Left colon (tissue), 2 donors: Measurements from ENCODE around the gene CETN1. TPM values are rescaled to one million over a fixed set of nuclear protein-coding genes. Genes with fewer than 3 reads are reported as not detected.

Experiments used
- ATAC-seq: fragments of 200-7000 bp; cut with Tn5 transposase; one replicate; pipeline ENCODE4 v1.9.1; 2020; ENCODE audit warnings: mild to moderate bottlenecking, moderate library complexity
- DNase-seq, 2 donors: peaks; one replicate each; pipeline ENCODE4 v3.0.0-alpha.2; 2020
- intact Hi-C, 2 donors: fragments of 100-400 bp; cut with DNase I in 1 of 2; cut with micrococcal nuclease in 1 of 2; formaldehyde crosslinking; loops; one replicate each; pipeline versions ENCODE4 v1.11.2 to v1.14.0; 2022; cut with DNase I, micrococcal nuclease
- total RNA-seq, 2 donors: library from RNA; stranded (reverse); fragmentation: NEBNext Ultra II Directional; extraction: Animal tissue kit (Norgen Biotek cat#: 25700); gene quantifications; one replicate each; pipeline ENCODE4 v1.2.1, GENCODE V29; 2021
- donor health status: DM: no; HTN: no; CAD: no.
- donor health status: DM: yes; HTN: yes; CAD: no.

CETN1 gene
- total RNA-seq, 2 donors from 2014 or later = not detected

DNA sequence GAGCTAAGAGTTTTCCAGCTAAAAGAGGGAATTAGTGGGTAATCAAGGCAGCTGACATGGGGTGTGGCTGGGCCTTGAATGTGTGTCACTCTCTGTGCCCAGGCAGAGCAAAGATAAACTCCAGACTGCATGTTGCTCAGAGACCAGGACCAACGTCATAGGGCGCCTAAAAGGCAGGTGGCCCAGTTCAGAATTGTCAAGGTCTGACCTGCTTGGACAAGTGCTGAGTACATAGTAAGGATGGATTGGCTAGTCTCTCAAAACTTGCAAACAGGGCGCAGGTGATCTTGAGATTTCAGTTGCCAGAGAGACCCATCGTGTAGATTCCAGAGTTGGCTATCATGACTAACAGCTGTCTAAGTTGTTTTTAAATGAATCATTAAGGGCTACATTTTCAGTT is 35.6 kb downstream of the CETN1 start:
- no peak for DNase-seq
- intact Hi-C loops = loop anchor here (2.0 to 10.0 kb wide), 2 partner anchors 321 to 327 kb away; no protein-coding TSS in a partner anchor
- no peak for ATAC-seq

DNA sequence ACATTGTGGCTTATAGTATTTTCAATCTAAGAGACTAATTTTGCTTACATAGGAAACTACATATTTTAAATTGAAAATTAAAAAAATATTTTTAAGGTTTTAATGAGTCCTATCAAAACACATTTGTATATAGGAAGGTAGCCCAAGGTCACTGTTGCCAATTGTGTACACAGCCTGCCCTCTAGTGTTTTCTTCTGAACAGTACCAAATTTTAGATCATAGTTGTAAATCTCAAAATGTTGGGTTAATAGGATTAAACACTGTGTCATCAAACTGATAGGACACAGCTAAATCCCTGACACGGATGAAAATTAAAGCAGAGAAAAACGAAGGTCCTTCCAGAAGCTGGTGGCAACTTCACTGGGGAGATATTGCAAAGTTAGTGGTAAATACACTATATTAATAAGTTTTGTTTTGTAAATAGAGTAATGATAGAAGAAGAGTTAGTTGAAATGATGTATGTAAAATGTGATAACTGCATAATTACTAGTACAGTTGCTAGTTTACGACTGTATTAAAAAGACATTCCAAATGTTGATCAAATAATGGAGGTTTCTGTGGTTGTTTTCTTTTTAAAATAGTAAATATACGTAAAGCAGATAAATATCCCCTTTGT is 36.3 kb downstream of the CETN1 start:
- intact Hi-C loops = loop anchor here in 1 of 2 donors (10.0 kb wide), 1 partner anchor 322 kb away; no protein-coding TSS in a partner anchor
- ATAC-seq = peak; percentile 62
- DNase-seq = no peak

DNA sequence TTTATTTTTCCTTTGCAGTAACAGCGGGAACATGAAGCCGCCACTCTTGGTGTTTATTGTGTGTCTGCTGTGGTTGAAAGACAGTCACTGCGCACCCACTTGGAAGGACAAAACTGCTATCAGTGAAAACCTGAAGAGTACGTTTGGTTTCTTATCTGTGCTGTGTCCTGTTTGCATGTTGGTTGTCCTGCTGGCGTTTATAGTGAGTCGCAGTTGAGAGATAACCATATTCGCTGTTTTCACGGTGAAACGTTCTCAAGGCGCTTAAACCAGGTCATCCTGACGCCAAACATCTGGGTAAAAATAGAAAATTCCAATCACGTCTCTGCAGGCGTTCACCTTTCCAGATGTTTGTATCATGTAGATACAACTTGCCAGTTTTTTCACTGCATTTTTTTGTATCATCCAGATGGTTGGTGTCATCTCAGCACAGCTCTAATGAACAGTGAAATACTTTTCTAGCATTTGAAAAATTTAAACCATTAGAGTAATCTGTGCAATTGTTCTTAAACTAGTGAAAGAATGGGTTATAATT is 37.9 kb downstream of the CETN1 start:
- intact Hi-C loops = loop anchor here in 1 of 2 donors (10.0 kb wide), 1 partner anchor 323 kb away; no protein-coding TSS in a partner anchor
- no peak for DNase-seq
- ATAC-seq = no peak

DNA sequence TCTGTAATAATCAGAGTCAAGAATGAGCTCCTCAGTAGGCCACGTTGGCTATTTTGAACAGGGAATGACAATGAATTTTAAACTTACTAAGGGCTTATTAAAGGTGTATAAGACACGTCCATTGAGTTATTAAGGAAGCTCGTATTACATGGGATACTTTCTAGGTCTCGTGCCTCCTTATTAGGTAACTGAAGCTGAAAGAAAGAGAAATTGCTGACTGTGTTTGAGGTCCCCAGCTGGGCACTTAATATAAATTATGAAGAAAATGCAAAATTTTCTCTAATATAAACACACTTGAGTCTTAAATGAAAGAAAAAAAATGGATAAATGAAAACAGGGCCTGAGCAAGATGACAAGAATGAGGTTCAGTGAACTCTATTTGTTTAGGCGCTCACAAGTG is 38.4 kb downstream of the CETN1 start:
- DNase-seq = no peak
- ATAC-seq = no peak
- intact Hi-C loops = loop anchor here in 1 of 2 donors (10.0 kb wide), 1 partner anchor 324 kb away; no protein-coding TSS in a partner anchor

DNA sequence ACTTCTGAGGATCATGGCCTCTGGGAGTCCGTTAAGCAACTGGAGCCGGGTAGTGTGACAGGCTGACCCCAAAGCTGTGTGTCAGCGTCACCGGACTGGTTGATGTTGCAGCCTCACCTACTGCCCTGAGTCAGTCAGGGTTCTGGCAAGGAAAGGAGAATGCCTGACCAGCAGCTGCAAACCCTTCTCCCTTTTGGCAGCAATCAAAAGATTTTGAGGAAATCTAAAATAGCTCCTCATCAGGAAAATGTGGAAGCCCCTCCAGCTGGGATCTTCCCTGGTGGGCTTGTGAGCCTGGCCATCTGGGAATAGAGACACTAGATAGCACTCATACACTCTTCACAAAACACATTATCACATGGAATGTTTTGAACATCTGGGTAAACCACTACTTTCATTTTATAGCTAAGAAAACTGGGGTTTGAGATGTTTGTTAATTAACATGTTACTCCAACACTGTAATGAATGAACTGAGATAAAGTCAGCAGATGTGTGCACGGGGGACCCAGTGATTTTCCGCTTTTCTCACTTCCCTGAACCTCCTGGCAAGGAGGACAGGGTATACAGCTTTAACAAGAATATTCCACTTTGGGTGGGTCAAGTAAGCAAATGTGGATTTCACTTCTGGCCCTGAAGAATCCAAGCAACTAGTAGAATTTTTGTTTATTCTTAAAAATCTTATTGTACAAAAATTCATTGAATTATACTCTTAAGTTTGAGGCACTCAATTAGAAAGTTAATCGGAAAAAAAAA is 41.3 kb downstream of the CETN1 start:
- intact Hi-C loops = loop anchor here in 1 of 2 donors (10.0 kb wide), 1 partner anchor 213 kb away; no protein-coding TSS in a partner anchor
- ATAC-seq = no peak
- no peak for DNase-seq

DNA sequence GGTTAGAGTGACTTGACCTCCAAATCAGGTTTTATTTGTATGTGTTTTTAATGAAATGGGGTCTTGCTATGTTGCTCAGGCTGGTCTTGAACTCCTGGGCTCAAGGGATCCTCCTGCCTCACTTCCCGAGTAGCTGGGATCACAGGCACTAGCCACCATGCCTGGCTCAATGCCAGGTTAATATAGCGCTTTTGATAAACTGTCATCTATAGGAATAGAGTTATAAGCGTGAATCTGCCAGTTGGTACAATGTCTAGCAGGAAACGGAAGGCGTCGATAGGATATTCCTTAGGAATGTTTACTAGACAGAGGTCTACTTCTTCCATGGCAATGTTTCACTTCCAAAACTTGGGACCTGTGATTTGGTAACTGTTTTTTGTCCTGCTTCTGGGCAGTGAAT is 42.1 kb downstream of the CETN1 start:
- DNase-seq = no peak
- no peak for ATAC-seq
- intact Hi-C loops = loop anchor here in 1 of 2 donors (10.0 kb wide), 1 partner anchor 213 kb away; no protein-coding TSS in a partner anchor

DNA sequence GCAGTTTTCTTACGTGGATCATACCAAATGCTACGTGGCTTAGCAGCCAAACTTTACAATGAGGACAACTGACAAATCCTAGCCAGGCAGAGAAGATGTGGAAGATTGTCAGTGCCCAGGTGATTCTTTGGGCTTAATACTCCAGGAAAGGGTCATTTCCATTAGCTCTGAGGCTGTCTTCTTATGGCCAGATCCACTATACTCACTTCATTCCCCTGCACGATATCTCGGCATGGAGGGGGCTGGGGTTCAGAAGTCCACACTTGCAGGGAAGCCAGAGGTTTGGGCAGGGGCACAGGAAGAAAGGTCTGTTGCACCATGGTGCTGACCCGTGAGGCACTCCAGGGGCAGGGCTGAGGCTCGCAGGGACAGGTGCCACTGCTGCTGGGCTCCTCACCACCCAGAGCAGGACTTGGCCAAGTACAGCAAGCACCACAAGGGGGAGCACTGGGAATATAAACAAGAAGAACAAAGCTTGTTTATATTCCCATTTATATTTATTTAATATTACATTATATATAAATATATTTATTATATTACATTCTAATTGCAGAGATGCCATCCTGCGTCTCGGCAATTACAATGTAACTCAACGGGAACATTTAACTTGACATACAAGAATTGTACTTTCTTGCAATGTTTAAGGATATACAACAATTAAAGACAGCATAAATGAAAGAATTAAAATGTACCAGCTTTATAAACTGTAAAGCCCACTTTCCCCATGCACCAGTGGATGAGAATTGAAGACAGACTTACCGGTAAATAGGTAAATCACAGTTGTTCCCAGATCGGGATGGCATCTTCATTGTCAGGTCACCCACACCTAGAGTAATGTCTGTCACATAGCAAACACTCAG is 43.8 kb downstream of the CETN1 start:
- DNase-seq = peak; percentile 53 to 80
- ATAC-seq = peak; percentile 86
- intact Hi-C loops = loop anchor here in 1 of 2 donors (10.0 kb wide), 1 partner anchor 211 kb away; no protein-coding TSS in a partner anchor

DNA sequence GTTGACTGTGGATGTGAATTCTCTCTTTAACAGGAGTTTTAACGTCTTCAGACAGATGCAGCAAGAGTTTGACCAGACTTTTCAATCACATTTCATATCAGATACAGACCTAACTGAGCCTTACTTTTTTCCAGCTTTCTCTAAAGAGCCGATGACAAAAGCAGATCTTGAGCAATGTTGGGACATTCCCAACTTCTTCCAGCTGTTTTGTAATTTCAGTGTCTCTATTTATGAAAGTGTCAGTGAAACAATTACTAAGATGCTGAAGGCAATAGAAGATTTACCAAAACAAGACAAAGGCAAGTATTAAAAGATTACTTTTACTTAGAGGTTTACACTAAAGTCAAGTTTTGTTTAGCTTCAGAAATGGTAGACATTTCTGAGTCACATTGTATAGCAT is 47.1 kb downstream of the CETN1 start:
- intact Hi-C loops = loop anchor here in 1 of 2 donors (10.0 kb wide), 1 partner anchor 208 kb away; no protein-coding TSS in a partner anchor

DNA sequence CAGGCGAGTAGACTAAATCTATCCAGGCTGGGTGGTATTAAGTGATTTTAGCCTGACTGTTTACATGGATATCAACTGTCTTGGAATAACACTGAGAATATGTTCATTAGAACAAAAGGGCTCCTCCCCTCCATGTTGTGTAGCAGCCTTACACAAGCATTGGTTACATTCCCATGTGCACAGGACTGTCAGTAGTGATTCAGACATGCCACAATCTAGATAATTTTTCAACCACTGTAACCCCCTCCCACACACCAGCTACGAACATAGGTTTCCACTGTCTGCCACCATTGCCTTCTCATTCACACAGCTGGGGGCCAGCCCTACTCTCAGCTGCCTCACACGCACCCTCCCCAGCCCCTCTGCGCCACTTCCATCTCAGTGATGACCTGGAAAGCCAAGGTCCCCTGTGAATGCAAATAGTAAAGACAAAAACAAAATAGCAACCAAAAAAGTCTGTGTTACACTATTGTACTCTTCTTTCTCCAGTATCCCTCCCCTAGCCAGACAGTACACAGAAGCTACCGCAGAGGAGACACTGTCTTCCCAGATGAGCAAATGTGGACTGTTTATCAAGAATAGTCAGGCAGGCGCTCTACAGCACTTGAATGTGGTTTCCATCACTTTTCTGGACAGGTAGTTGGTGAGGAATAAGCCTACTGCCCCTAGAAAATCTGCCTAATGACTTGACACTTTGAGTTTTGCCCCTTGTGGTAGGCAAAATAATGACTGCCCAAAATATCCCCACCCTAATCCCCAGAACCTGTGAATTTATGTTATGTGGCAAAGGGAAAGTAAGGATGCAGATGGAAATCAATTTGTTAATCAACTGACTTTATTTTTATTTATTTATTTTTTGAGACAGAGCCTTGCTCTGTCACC is 49.3 kb downstream of the CETN1 start:
- DNase-seq (no peak), ATAC-seq (no peak)
- intact Hi-C loops = loop anchor here in 1 of 2 donors (10.0 kb wide), 1 partner anchor 205 kb away; no protein-coding TSS in a partner anchor

More for the DNA sequence above, 47.1 kb downstream of the CETN1 start:
- DNase-seq (no peak), ATAC-seq (no peak)

DNA sequence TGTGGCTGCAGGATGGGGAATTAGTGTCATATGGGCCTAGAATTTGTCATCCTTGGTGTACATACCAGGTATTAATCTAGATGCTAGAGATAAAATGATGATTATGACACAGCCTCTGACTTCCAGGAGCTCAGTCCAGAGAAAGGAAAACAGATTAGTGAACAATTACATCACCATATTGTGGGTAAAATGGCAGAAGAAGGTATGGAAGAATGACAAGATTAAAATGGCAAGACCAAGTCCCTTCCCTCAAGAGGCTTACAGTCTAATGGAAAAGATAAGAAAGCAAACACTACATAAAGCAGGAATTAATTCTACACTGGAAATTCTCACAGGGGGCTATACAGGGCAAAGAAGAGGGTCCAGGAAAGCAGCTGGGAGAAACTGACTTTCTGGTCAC is 51.4 kb downstream of the CETN1 start:
- no peak for DNase-seq
- ATAC-seq = no peak
- intact Hi-C loops = no loop called here

Other genes with a start within 250 kb of the CETN1 start
- gene COLEC12, start 79.7 kb upstream of the CETN1 start, total RNA-seq = 1 to 10 TPM; 2.7 to 6.4 TPM
- not detected for gene CLUL1, start 16.6 kb downstream of the CETN1 start, total RNA-seq
- 10 to 100 TPM; 10.5 to 29.3 TPM for gene TYMS, start 77.3 kb downstream of the CETN1 start, total RNA-seq
- 10 to 100 TPM; 66.3 to 92.0 TPM for gene ENOSF1, start 132.2 kb downstream of the CETN1 start, total RNA-seq
- gene YES1, start 231.9 kb downstream of the CETN1 start, total RNA-seq = 10 to 100 TPM; 64.7 to 74.6 TPM